GM23248 (cell line): ENCODE data around the gene ZFAND3. TPM values are rescaled to one million over a fixed set of nuclear protein-coding genes. Genes with fewer than 3 reads are reported as not detected.

Experiments
- DNase-seq: peaks from one replicate; pipeline ENCODE4 v3.0.0-alpha.2; 2015
- H2AFZ ChIP-seq: fragments of 200-600 bp; sonication (generic); 2 replicates; pipeline ENCODE4 v1.6.1; 2016; ENCODE audit warnings: antibody characterized with exemption
- H3F3A ChIP-seq: fragments of 200-600 bp; sonication (generic); 2 replicates; pipeline ENCODE4 v1.6.1; 2016; ENCODE audit warnings: mild to moderate bottlenecking, antibody characterized with exemption, mixed run types; ENCODE audit not compliant: insufficient read depth
- H3K27ac ChIP-seq: fragments of 200-600 bp; sonication (generic); 2 replicates; pipeline ENCODE4 v1.5.1; 2016; ENCODE audit warnings: mild to moderate bottlenecking
- H3K27me3 ChIP-seq: fragments of 200-600 bp; sonication (generic); replicated peaks from 2 replicates; pipeline ENCODE4 v1.6.1; 2016; ENCODE audit warnings: mild to moderate bottlenecking; ENCODE audit not compliant: insufficient read depth
- H3K36me3 ChIP-seq: fragments of 200-600 bp; sonication (generic); 2 replicates; pipeline ENCODE4 v1.6.1; 2016; ENCODE audit warnings: low read depth, mild to moderate bottlenecking
- H3K4me1 ChIP-seq: fragments of 200-600 bp; sonication (generic); 2 replicates; pipeline ENCODE4 v1.6.1; 2016; ENCODE audit warnings: mild to moderate bottlenecking; ENCODE audit not compliant: insufficient read depth
- H3K4me2 ChIP-seq: fragments of 200-600 bp; sonication (generic); one replicate; pipeline ENCODE4 v1.6.1; 2016; ENCODE audit warnings: mild to moderate bottlenecking; ENCODE audit not compliant: unreplicated experiment
- H3K4me3 ChIP-seq: fragments of 200-600 bp; sonication (generic); 2 replicates; pipeline ENCODE4 v1.5.1; 2016; ENCODE audit warnings: mild to moderate bottlenecking
- H3K79me2 ChIP-seq: fragments of 200-600 bp; sonication (generic); 2 replicates; pipeline ENCODE4 v1.6.1; 2016; ENCODE audit warnings: mild to moderate bottlenecking; ENCODE audit not compliant: insufficient read depth
- H3K9ac ChIP-seq: fragments of 200-600 bp; sonication (generic); 2 replicates; pipeline ENCODE4 v1.6.1; 2016; ENCODE audit warnings: mild to moderate bottlenecking
- H3K9me2 ChIP-seq: fragments of 200-600 bp; sonication (generic); 2 replicates; pipeline ENCODE4 v1.6.1; 2016; ENCODE audit warnings: mixed run types, mild to moderate bottlenecking, moderate library complexity; ENCODE audit not compliant: insufficient read depth
- H3K9me3 ChIP-seq: fragments of 200-600 bp; sonication (generic); one replicate; pipeline ENCODE4 v1.6.1; 2017; ENCODE audit warnings: low read depth
- H4K20me1 ChIP-seq: fragments of 200-600 bp; sonication (generic); 2 replicates; pipeline ENCODE4 v1.6.0; 2016; ENCODE audit not compliant: insufficient read depth
- EZH2 ChIP-seq: fragments of 200-600 bp; sonication (generic); IDR thresholded peaks from 2 replicates; pipeline ENCODE4 v1.6.1; 2018; ENCODE audit warnings: antibody characterized with exemption, mild to moderate bottlenecking; ENCODE audit not compliant: insufficient read depth, poor library complexity, severe bottlenecking
- EZH2phosphoT487 ChIP-seq: fragments of 200-600 bp; sonication (generic); IDR thresholded peaks from 2 replicates; pipeline ENCODE4 v1.6.1; 2018; ENCODE audit warnings: antibody characterized with exemption, moderate library complexity, mild to moderate bottlenecking, low read depth; ENCODE audit not compliant: insufficient read depth
- WGBS, 2 experiments: methylation state at CpG; one replicate each; pipeline ENCODE4 v1.1.6; 2015 to 2017; ENCODE audit warnings: low lambda C conversion rate in 2 of 2, low coverage in 1 of 2; ENCODE audit errors: missing lambda C conversion rate in 2 of 2; 5-methylcytosine and 5-hydroxymethylcytosine counted together
- in situ Hi-C: fragments of 300-500 bp; cut with MboI; formaldehyde crosslinking; loops from 2 replicates; pipeline ENCODE4 v1.15.0; 2020
- polyA plus RNA-seq: library from polyadenylated mRNA; unstranded; fragments of >200 nt; fragmentation: Nextera tagmentation; extraction: Ambion mirVana; gene quantifications from 2 replicates; pipeline ENCODE4 v1.2.1, GENCODE V29; 2016
- total RNA-seq: library from RNA; depleted of rRNA; stranded (reverse); fragments of >200 nt; shearing (Covaris generic); gene quantifications from 2 replicates; pipeline ENCODE4 v1.2.3, GENCODE V29; 2014

ZFAND3 gene
- total and polyA plus RNA-seq, 2 experiments from 2014 or later = 27.5 to 40.0 TPM

GRCh38 chr6:37972994-37973757, 153.6 kb downstream of the ZFAND3 start:
- no peak overlapping the region for H3K4me2 ChIP-seq
- 94 to 97% methylated on average over 1 of the region's 1 CpG for WGBS, 2 experiments
- peak overlapping the region; percentile 57 for H3K27ac ChIP-seq
- H3K4me3 ChIP-seq = no peak overlapping the region
- no peaks in the 10 kb centered on the region for H3K9me3 ChIP-seq
- peaks cover 10% of the 10 kb centered on the region; the same call in 1 of the 2 replicates for H3K4me1 ChIP-seq
- peaks cover 100% of the 10 kb centered on the region for H3K79me2 ChIP-seq
- no peaks in the 10 kb centered on the region for H3K36me3 ChIP-seq
- TF ChIP-seq EZH2phosphoT487 (no peak), EZH2 (no peak)
- in situ Hi-C loops = no loop called here
- no peak overlapping the region for H2AFZ ChIP-seq
- peaks cover 4% of the 10 kb centered on the region; the same call in 1 of the 2 replicates for H4K20me1 ChIP-seq
- peak; percentile 31 for DNase-seq
- no peaks in the 10 kb centered on the region for H3K9me2 ChIP-seq
- no peaks in the 10 kb centered on the region; the same call in 1 of the 2 replicates for H3F3A ChIP-seq
- H3K9ac ChIP-seq = no peak overlapping the region
- no peaks in the 10 kb centered on the region for H3K27me3 ChIP-seq

DNA sequence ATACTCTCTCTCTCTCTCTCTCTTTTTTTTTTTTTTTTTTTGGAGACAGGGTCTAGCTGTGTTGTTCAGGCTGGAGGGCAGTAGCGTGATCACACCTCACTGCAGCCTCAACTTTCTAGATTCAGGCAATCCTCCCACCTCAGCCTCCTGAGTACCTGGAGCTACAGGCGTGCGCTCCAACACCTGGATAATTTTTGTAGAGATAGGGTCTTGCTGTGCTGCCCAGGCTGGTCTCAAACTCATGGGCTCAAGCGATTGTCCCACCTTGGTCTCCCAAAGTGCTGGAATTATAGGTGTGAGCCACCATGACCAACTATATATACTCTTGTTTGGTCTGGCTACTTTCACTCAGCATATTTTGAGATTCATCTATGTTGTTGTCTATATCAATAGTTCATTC, 154.9 kb downstream of the ZFAND3 start:
- no peak overlapping the region for H3K4me2 ChIP-seq
- in situ Hi-C loops = no loop called here
- H3K9ac ChIP-seq = no peak overlapping the region
- peaks cover 4% of the 10 kb centered on the region; the same call in 1 of the 2 replicates for H4K20me1 ChIP-seq
- no peaks in the 10 kb centered on the region for H3K9me3 ChIP-seq
- no peak overlapping the region for H2AFZ ChIP-seq
- H3K27ac ChIP-seq = no peak overlapping the region
- peaks cover 10% of the 10 kb centered on the region; the same call in 1 of the 2 replicates for H3K4me1 ChIP-seq
- TF ChIP-seq EZH2phosphoT487 (no peak), EZH2 (no peak)
- no peak overlapping the region for H3K4me3 ChIP-seq
- no peaks in the 10 kb centered on the region for H3K27me3 ChIP-seq
- WGBS, 2 experiments = 96% methylated on average over 4 of the region's 4 CpGs
- no peaks in the 10 kb centered on the region for H3K36me3 ChIP-seq
- H3F3A ChIP-seq = no peaks in the 10 kb centered on the region; the same call in 1 of the 2 replicates
- no peak for DNase-seq
- no peaks in the 10 kb centered on the region for H3K9me2 ChIP-seq
- H3K79me2 ChIP-seq = peaks cover 100% of the 10 kb centered on the region

DNA sequence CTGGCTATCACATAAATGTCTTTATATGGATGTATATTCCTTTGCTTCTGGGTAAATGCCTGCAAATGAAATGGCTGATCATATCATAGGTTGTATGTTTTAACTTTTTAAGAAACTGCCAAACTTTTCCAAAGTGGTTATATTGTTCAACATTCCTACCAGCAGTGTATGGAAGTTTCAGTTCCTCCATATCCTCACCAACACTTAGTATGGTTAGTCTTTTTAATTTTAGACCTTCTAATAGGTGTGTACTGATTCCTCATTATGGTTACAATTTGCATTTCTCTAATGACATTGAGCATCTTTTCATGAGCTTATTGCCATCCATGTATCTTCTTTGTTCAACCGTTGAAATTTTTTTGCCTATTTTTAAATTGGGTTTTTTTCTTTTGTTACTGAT, 155.4 kb downstream of the ZFAND3 start:
- 95 to 100% methylated on average over 1 of the region's 1 CpG for WGBS, 2 experiments
- Histone ChIP-seq H2AFZ (no peak overlapping the region), H3K4me2 (no peak overlapping the region), H3K36me3 (no peaks in the 10 kb centered on the region), H3K4me1 (peaks cover 10% of the 10 kb centered on the region; the same call in 1 of the 2 replicates), H3K79me2 (peaks cover 100% of the 10 kb centered on the region), H3K27ac (no peak overlapping the region), H3K9ac (no peak overlapping the region), H4K20me1 (peaks cover 7% of the 10 kb centered on the region; the same call in 1 of the 2 replicates), H3K9me3 (no peaks in the 10 kb centered on the region), H3K4me3 (no peak overlapping the region), H3F3A (no peaks in the 10 kb centered on the region; the same call in 1 of the 2 replicates), H3K9me2 (no peaks in the 10 kb centered on the region), H3K27me3 (no peaks in the 10 kb centered on the region)
- in situ Hi-C loops = no loop called here
- DNase-seq = no peak
- TF ChIP-seq EZH2 (no peak), EZH2phosphoT487 (no peak)

GRCh38 chr6:37977715-37978114, 158.2 kb downstream of the ZFAND3 start:
- Histone ChIP-seq H3K36me3 (no peaks in the 10 kb centered on the region), H3F3A (no peaks in the 10 kb centered on the region), H3K27ac (no peak overlapping the region), H4K20me1 (peaks cover 19% of the 10 kb centered on the region), H3K9ac (no peak overlapping the region), H3K4me2 (no peak overlapping the region), H3K79me2 (peaks cover 100% of the 10 kb centered on the region), H3K27me3 (no peaks in the 10 kb centered on the region), H3K9me2 (no peaks in the 10 kb centered on the region), H3K4me1 (peaks cover 16% of the 10 kb centered on the region; the same call in 1 of the 2 replicates), H3K4me3 (no peak overlapping the region), H3K9me3 (no peaks in the 10 kb centered on the region), H2AFZ (no peak overlapping the region)
- DNase-seq = no peak
- in situ Hi-C loops = no loop called here
- 81% methylated on average over 3 of the region's 3 CpGs for WGBS, 2 experiments
- TF ChIP-seq EZH2phosphoT487 = no peak
- no peak for TF ChIP-seq EZH2
